Stimulated activated naive CD8-positive, alpha-beta T cell treated with anti-CD3 and anti-CD28 coated beads, Interleukin-15, Interleukin-2, amounts not matched to agents 100 U/mL and 50 U/mL, for 24 hours (primary cell): Measurements from ENCODE around the gene OR2C3.
"Not testable (repeated sequence)": the region's sequence is repeated elsewhere in the genome, so short reads cannot be mapped to it uniquely, and the experiment has no call there.

Experiments
- ATAC-seq: fragments of 150-1000 bp; cut with Tn5 transposase; one replicate; pipeline ENCODE4 v1.10.0; 2021
- DNase-seq: peaks from one replicate; pipeline ENCODE4 v3.0.0; 2021

OR2C3 gene

GRCh38 chr1:247536340-247536739 is at the start of gene OR2C3:
Gene OR2C3 (minus strand): TSS chr1:247536440. CDS start chr1:247532511, 3,929 bp downstream.
- DNase-seq (no peak), ATAC-seq (no peak)

- ATAC-seq (no peak), DNase-seq (no peak)
These were observed 42.8 kb upstream of the OR2C3 start for GRCh38 chr1:247578946-247579460.

GRCh38 chr1:247576514-247576913 is 40.3 kb upstream of the OR2C3 start:
- no peak for ATAC-seq

GRCh38 chr1:247574664-247575063 is 38.4 kb upstream of the OR2C3 start:
- no peak for ATAC-seq
- DNase-seq: no peak

More at GRCh38 chr1:247576514-247576913, 40.3 kb upstream of the OR2C3 start:
- DNase-seq: no peak

GRCh38 chr1:247574236-247574635 is 38.0 kb upstream of the OR2C3 start:
- ATAC-seq (no peak), DNase-seq (no peak)

- ATAC-seq (no peak), DNase-seq (no peak)
These were observed 26.0 kb upstream of the OR2C3 start for GRCh38 chr1:247562198-247562597.

- DNase-seq (no peak), ATAC-seq (no peak)
These were observed 25.5 kb upstream of the OR2C3 start for GRCh38 chr1:247561711-247562110.

- DNase-seq (no peak), ATAC-seq (peak; percentile 59)
These were observed 21.9 kb upstream of the OR2C3 start for GRCh38 chr1:247557926-247558674.

- ATAC-seq (no peak), DNase-seq (no peak)
These were observed 16.0 kb upstream of the OR2C3 start for GRCh38 chr1:247552231-247552630.

GRCh38 chr1:247551721-247552120 is 15.5 kb upstream of the OR2C3 start:
- ATAC-seq (no peak), DNase-seq (no peak)

- peak; percentile 46 for ATAC-seq
- DNase-seq: peak; percentile 12
These were observed 12.5 kb upstream of the OR2C3 start, which contains the start of gene GCSAML for GRCh38 chr1:247548769-247549182. Gene GCSAML (plus strand): TSS chr1:247549134. CDS start chr1:247549192, 58 bp downstream.

- ATAC-seq: no peak
- DNase-seq: no peak
These were observed 11.9 kb upstream of the OR2C3 start for GRCh38 chr1:247548092-247548491.

GRCh38 chr1:247542811-247543210 is 6.6 kb upstream of the OR2C3 start:
- ATAC-seq (no peak), DNase-seq (no peak)

- DNase-seq (no peak), ATAC-seq (no peak)
These were observed 4.3 kb upstream of the OR2C3 start for GRCh38 chr1:247540581-247540980.

GRCh38 chr1:247539215-247539614 is 3.0 kb upstream of the OR2C3 start:
- no peak for ATAC-seq
- no peak for DNase-seq

GRCh38 chr1:247538561-247538960 is 2.3 kb upstream of the OR2C3 start:
- DNase-seq (no peak), ATAC-seq (no peak)

GRCh38 chr1:247535402-247535801 is 838 bp downstream of the OR2C3 start:
- no peak for DNase-seq
- no peak for ATAC-seq

GRCh38 chr1:247531937-247532336 is 4.3 kb downstream of the OR2C3 start:
- ATAC-seq (no peak), DNase-seq (no peak)

- ATAC-seq (no peak), DNase-seq (no peak)
These were observed 5.5 kb downstream of the OR2C3 start for GRCh38 chr1:247530785-247531184.

- DNase-seq: no peak
- no peak for ATAC-seq
These were observed 6.4 kb downstream of the OR2C3 start for GRCh38 chr1:247529771-247530355.

GRCh38 chr1:247528812-247529474 is 7.3 kb downstream of the OR2C3 start:
- ATAC-seq (peak; percentile 74), DNase-seq (no peak)

GRCh38 chr1:247521886-247522285 is 14.4 kb downstream of the OR2C3 start:
- not testable (repeated sequence) for DNase-seq, ATAC-seq

- no peak for ATAC-seq
- no peak for DNase-seq
These were observed 17.7 kb downstream of the OR2C3 start for GRCh38 chr1:247518613-247518891.
